Measurements from ENCODE around the gene DYNC1H1.
A peak's percentile ranks its signal among the peaks of the same experiment; 100 is the strongest.

The DYNC1H1 gene

GRCh38 chr14:102095871-102096568 lies 131.6 kb downstream of the DYNC1H1 start:
- ATAC-seq (replicated peaks) (peak; percentile 31), DNase-seq (no peak)
- peaks cover 0 to 1% of the 10 kb centered on the region in 2 donors for H3K27me3 Mint-ChIP-seq
- H3K36me3 Mint-ChIP-seq (ENCODE audit: insufficient read depth), result peaks cover 3% of the 10 kb centered on the region
- H3K9me3 Mint-ChIP-seq, result no peaks in the 10 kb centered on the region
- peaks cover 4 to 6% of the 10 kb centered on the region in 2 donors for H3K4me1 Mint-ChIP-seq (ENCODE audit: low read depth in 2 of 2)
- H3K27ac Mint-ChIP-seq, result peak overlapping the region in 1 of 2 donors; percentile 69
- no peak overlapping the region for H3K4me3 Mint-ChIP-seq

DNA sequence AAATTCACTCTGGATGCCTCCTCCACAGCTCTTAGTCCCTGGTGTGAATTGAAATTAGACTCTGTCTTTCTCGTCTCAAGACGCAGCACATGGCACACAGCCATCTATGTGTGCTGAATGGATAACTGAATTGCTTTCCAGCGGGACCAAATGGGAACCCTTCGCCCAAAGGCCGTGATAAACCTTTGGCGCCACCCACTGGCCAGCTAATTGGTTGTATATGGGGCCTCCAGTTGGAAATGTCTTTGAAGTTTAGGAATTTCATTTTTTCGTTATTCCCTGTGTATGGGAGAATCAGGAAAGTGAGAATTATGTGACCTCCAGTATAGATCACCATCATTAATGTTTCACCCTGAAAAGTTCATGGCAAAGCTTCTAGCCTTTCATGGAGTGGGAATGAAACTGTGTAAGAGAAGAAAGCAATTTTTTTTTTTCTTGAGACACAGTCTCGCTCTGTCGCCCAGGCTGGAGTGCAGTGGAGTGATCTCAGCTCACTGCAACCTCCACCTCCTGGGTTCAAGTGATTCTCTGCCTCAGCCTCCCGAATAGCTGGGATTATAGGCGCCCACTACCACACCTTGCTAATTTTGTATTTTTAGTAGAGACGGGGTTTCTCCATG lies 132.3 kb downstream of the DYNC1H1 start:
- Mint-ChIP-seq H3K4me3 (no peak overlapping the region), H3K4me1 (ENCODE audit: low read depth in 2 of 2) (peaks cover 4 to 6% of the 10 kb centered on the region in 2 donors), H3K27me3 (peaks cover 0 to 8% of the 10 kb centered on the region in 2 donors), H3K27ac (peak overlapping the region in 1 of 2 donors; percentile 69), H3K36me3 (ENCODE audit: insufficient read depth) (peaks cover 3% of the 10 kb centered on the region), H3K9me3 (no peaks in the 10 kb centered on the region)
- DNase-seq, result peak; percentile 63 to 71 (median 64)
- peak; percentile 85 for ATAC-seq (replicated peaks)

DNA sequence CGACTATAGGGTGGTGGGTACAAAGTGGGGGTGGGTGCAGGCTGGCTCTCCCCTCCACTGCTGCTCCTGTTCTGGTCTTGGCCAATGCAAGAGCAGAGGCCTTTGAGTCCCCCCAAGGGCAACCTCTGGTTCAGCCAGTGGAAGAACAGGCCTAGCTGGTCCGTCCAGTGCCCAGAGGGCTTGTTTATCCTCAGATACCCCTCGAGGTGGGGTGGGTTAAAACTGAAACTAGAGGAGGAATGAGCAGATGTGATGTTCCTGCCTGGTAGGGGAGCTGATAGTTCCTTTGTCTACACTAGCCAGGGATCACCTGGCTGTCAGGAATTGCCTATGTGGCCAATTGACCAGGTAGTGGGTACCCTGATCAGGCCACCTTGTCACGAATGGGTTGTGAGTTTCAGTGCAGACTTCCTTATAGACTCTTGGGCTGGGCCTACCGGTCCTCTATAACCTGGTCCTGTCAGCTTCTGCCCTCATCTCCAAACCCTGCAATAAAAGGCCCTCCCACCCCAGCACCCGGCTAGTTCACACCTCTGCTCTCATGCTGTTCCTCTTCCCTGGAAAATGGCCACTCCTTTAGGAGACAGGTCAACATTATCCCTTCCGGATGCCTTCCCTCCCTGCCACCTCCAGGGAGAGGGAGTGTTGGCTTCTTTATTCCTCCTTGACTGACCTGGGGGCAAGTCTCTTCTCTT lies 133.2 kb downstream of the DYNC1H1 start:
- Mint-ChIP-seq H3K4me3 (no peak overlapping the region), H3K36me3 (ENCODE audit: insufficient read depth) (peaks cover 3% of the 10 kb centered on the region), H3K9me3 (no peaks in the 10 kb centered on the region), H3K4me1 (ENCODE audit: low read depth in 2 of 2) (peaks cover 4 to 6% of the 10 kb centered on the region in 2 donors), H3K27me3 (peaks cover 0 to 9% of the 10 kb centered on the region in 2 donors), H3K27ac (no peak overlapping the region)
- ATAC-seq (replicated peaks) (no peak), DNase-seq (no peak)

DNA sequence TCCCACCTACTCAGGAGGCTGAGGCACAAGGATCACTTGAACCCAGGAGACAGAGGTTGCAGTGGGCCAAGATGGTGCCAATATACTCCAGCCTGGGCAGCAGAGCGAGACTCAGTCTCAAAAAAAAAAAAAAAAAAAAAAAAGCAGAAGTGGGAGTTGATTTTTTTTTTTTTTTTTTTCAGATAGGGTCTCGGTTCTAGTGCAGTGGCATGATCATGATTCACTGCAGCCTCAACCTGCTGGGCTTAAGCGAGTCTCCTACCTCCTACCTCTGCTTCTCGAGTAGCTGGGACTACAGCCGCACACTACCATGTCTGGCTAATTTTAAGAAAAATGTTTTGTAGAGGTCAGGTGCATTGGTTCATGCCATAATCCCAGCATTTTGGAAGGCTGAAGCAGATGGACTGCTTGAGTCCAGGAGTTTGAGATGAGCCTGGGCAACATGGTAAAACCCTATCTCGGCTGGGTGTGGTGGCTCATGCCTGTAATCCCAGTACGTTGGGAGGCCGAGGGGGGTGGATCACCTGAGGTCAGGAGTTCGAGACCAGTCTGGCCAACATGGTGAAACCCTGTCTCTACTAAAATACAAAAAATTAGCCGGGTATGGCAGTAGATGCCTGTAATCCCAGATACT lies 138.8 kb downstream of the DYNC1H1 start:
- no peaks in the 10 kb centered on the region for H3K9me3 Mint-ChIP-seq
- DNase-seq (no peak), ATAC-seq (replicated peaks) (no peak)
- peaks cover 0 to 9% of the 10 kb centered on the region in 2 donors for H3K27me3 Mint-ChIP-seq
- H3K4me1 Mint-ChIP-seq (ENCODE audit: low read depth in 2 of 2), result no peaks in the 10 kb centered on the region
- no peak overlapping the region for H3K4me3 Mint-ChIP-seq
- H3K27ac Mint-ChIP-seq, result no peak overlapping the region
- peaks cover 3% of the 10 kb centered on the region for H3K36me3 Mint-ChIP-seq (ENCODE audit: insufficient read depth)

DNA sequence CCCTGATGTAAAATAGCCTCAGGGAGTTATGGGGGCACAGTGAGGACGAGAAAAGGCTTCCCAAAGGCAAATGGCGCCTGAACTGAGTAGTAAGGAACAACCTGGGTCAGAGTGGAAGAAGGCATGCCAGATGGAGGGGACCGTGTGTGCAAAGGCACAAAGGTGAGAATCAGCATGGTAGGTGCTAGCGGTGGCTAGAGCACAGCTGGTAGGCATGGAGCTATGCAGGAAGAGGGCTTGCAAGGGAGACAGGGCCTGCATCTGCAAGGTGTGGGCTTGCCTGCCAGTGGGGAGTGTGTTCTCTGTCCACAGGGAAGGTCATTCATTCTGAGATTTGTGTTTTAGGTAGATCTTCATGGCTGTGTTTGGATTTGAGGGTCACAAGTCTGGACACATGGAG lies 141.0 kb downstream of the DYNC1H1 start:
- H3K36me3 Mint-ChIP-seq (ENCODE audit: insufficient read depth), result peaks cover 7% of the 10 kb centered on the region
- no peaks in the 10 kb centered on the region for H3K4me1 Mint-ChIP-seq (ENCODE audit: low read depth in 2 of 2)
- ATAC-seq (replicated peaks) (no peak), DNase-seq (no peak)
- peaks cover 0 to 9% of the 10 kb centered on the region in 2 donors for H3K27me3 Mint-ChIP-seq
- no peaks in the 10 kb centered on the region for H3K9me3 Mint-ChIP-seq
- no peak overlapping the region for H3K27ac Mint-ChIP-seq
- H3K4me3 Mint-ChIP-seq, result no peak overlapping the region
